Measurements from ENCODE around the gene DHX30. TPM values are rescaled to one million over a fixed set of nuclear protein-coding genes. Genes with fewer than 3 reads are reported as not detected.
A peak's percentile ranks its signal among the peaks of the same experiment; 100 is the strongest.

Gene DHX30
- total and polyA plus RNA-seq, 9 of the 15 experiments (the other 6 are each of a cell fraction or from before 2014, with no cell fraction given), result 12.3 to 158 (median 79.0) TPM

GRCh38 chr3:47802734-47803479 is at the start of gene DHX30 (continued):
- TF ChIP-seq ZBTB43 (CRISPR knock-in tag; IDR thresholded peaks at IDR 0.05) (0 out of 2 replicates have a peak, but pooled peaks have one; percentile 20), RBM25 (IDR thresholded peaks at IDR 0.05; ENCODE audit: low read depth, low read length, severe bottlenecking) (peak; percentile 58), CEBPG (CRISPR knock-in tag; IDR thresholded peaks at IDR 0.05) (no peak), CEBPG (tag; conservative IDR thresholded peaks at IDR 0.05 in 1 of 2, IDR thresholded peaks at IDR 0.05 in 1 of 2) (no peak), ZBTB17 (CRISPR knock-in tag; IDR thresholded peaks at IDR 0.05) (peak; percentile 12), BDP1 (IDR thresholded peaks at IDR 0.05; ENCODE audit: insufficient read depth, insufficient read length) (no peak), ELF2 (CRISPR knock-in tag; IDR thresholded peaks at IDR 0.05) (peak; percentile 70; the same call in 1 of the 2 replicates), ZNF217 (CRISPR knock-in tag; IDR thresholded peaks at IDR 0.05) (no peak), TRIM25 (IDR thresholded peaks at IDR 0.05; ENCODE audit: borderline replicate concordance) (no peak), CBFA2T3 (IDR thresholded peaks at IDR 0.05) (no peak), SMAD4 (CRISPR knock-in tag; conservative IDR thresholded peaks at IDR 0.05) (0 out of 2 replicates have a peak, but pooled peaks have one; percentile 46), ETS2 (tag; IDR thresholded peaks at IDR 0.05; ENCODE audit: borderline replicate concordance, poor library complexity, severe bottlenecking) (peak; percentile 56), LEF1 (IDR thresholded peaks at IDR 0.05) (no peak), NR1H2 (CRISPR knock-in tag; IDR thresholded peaks at IDR 0.05) (0 out of 2 replicates have a peak, but pooled peaks have one; percentile 68), SUPT5H (IDR thresholded peaks at IDR 0.05) (peak; percentile 65; the same call in 1 of the 2 replicates), BRF2 (IDR thresholded peaks at IDR 0.05; ENCODE audit: borderline replicate concordance, insufficient read depth, insufficient read length) (no peak), ETV5 (CRISPR knock-in tag; IDR thresholded peaks at IDR 0.05; ENCODE audit: low read depth) (no peak), HDGF (IDR thresholded peaks at IDR 0.05) (no peak), HBP1 (CRISPR knock-in tag; IDR thresholded peaks at IDR 0.05) (no peak), ZBTB1 (CRISPR knock-in tag; IDR thresholded peaks at IDR 0.05; ENCODE audit: borderline replicate concordance, low read depth) (no peak; the same call in 1 of the 2 replicates), GATAD2A (IDR thresholded peaks at IDR 0.05) (0 out of 2 replicates have a peak, but pooled peaks have one; percentile 69)
